ENCODE results near the gene TRAP1.
"Not testable (repeated sequence)": the region's sequence is repeated elsewhere in the genome, so short reads cannot be mapped to it uniquely, and the experiment has no call there.

The TRAP1 gene

GRCh38 chr16:3735541-3735940 is 18.2 kb upstream of the TRAP1 start:
- DNase-seq, result no peak

- DNase-seq, result no peak
These were observed 17.5 kb upstream of the TRAP1 start for GRCh38 chr16:3734758-3735221.

- no peak for DNase-seq
These were observed 16.9 kb upstream of the TRAP1 start for GRCh38 chr16:3734084-3734757.

- DNase-seq, result no peak
These were observed 14.8 kb upstream of the TRAP1 start for GRCh38 chr16:3732171-3732570.

GRCh38 chr16:3731126-3731935 is 14.0 kb upstream of the TRAP1 start:
- DNase-seq, result no peak

- no peak for DNase-seq
These were observed 13.1 kb upstream of the TRAP1 start for GRCh38 chr16:3730161-3731125.

- DNase-seq, result no peak
These were observed 12.1 kb upstream of the TRAP1 start for GRCh38 chr16:3729161-3730112.

GRCh38 chr16:3728424-3729160 is 11.3 kb upstream of the TRAP1 start:
- no peak for DNase-seq

GRCh38 chr16:3727806-3728381 is 10.6 kb upstream of the TRAP1 start:
- DNase-seq, result no peak

GRCh38 chr16:3726021-3726687 is 8.8 kb upstream of the TRAP1 start:
- no peak for DNase-seq

GRCh38 chr16:3725276-3725675 is 8.0 kb upstream of the TRAP1 start:
- no peak for DNase-seq

GRCh38 chr16:3722508-3722907 is 5.2 kb upstream of the TRAP1 start:
- DNase-seq, result no peak

GRCh38 chr16:3720418-3720817 is 3.1 kb upstream of the TRAP1 start:
- DNase-seq, result no peak

GRCh38 chr16:3718628-3719027 is 1.3 kb upstream of the TRAP1 start:
- DNase-seq, result no peak

- DNase-seq, result peak; percentile 0
These were observed 681 bp upstream of the TRAP1 start for GRCh38 chr16:3718019-3718391.

- DNase-seq, result no peak
These were observed 491 bp downstream of the TRAP1 start for GRCh38 chr16:3716831-3717234.

- no peak for DNase-seq
These were observed 1.9 kb downstream of the TRAP1 start for GRCh38 chr16:3715430-3715829.

GRCh38 chr16:3714378-3714777 is 2.9 kb downstream of the TRAP1 start:
- not testable (repeated sequence) for DNase-seq

- no peak for DNase-seq
These were observed 3.6 kb downstream of the TRAP1 start for GRCh38 chr16:3713587-3714242.

All from central memory CD4-positive, alpha-beta T cell (primary cell).